ENCODE measurements around the gene CSF1R. TPM values are rescaled to one million over a fixed set of nuclear protein-coding genes. Genes with fewer than 3 reads are reported as not detected.

Gene CSF1R
- total and polyA plus RNA-seq, 2 of the 8 experiments (the other 6 are each of a cell fraction or from before 2014, with no cell fraction given): 0.12 TPM; not detected in 1

- ChIA-PET POLR2A (ENCODE audit: partially characterized antibody) (interaction anchor here (1.4 kb wide), 1 partner anchor 8 kb away, joined by 6 read pairs; no protein-coding TSS in a partner anchor), CTCF (ENCODE audit: partially characterized antibody) (interaction anchor here (0.6 to 2.3 kb wide), 30 partner anchors 9 to 352 kb away, joined by 3 to 10 read pairs (median 4); no protein-coding TSS in a partner anchor)
- H3K79me2 ChIP-seq (ENCODE audit: control insufficient read depth in 1 of 2, insufficient read depth in 2 of 2, low read length in 2 of 2): no peaks in the 10 kb centered on the region
- no peak overlapping the region for H4K91ac ChIP-seq (replicated peaks; ENCODE audit: insufficient read length, low read length)
- H2BK15ac ChIP-seq (ENCODE audit: low read length): no peak overlapping the region
- no peak overlapping the region for H4K5ac ChIP-seq (ENCODE audit: insufficient read length, low read depth, low read length)
- no peak overlapping the region for H3K23ac ChIP-seq (ENCODE audit: insufficient read length)
- peaks cover 30 to 77% (median 66%) of the 10 kb centered on the region in 4 experiments for H3K36me3 ChIP-seq (ENCODE audit: control insufficient read depth in 2 of 4, insufficient read depth in 4 of 4, low read length in 3 of 4)
- no peaks in the 10 kb centered on the region for H3K9me3 ChIP-seq (ENCODE audit: insufficient read depth in 2 of 2, low read depth in 1 of 2, low read length in 1 of 2)
- H3K18ac ChIP-seq (ENCODE audit: extremely low read depth, low read length): no peak overlapping the region
- no peak for DNase-seq (ENCODE audit: low read depth in 1 of 2, low spot score in 2 of 2)
- H2AFZ ChIP-seq (ENCODE audit: low read length): no peak overlapping the region
- H4K20me1 ChIP-seq (replicated peaks in 1 of 2; ENCODE audit: control insufficient read depth in 1 of 2, insufficient read depth in 2 of 2, low read length in 2 of 2): peaks cover 0 to 5% of the 10 kb centered on the region in 2 experiments
- H3K23me2 ChIP-seq (ENCODE audit: low read depth, low read length): no peaks in the 10 kb centered on the region
- no peaks in the 10 kb centered on the region for H3K27me3 ChIP-seq (replicated peaks in 1 of 4; ENCODE audit: control insufficient read depth in 3 of 4, extremely low read depth in 1 of 4, insufficient read depth in 3 of 4, low read length in 3 of 4)
- H2BK20ac ChIP-seq (ENCODE audit: low read length): no peak overlapping the region
- no peak overlapping the region for H3K27ac ChIP-seq (ENCODE audit: low read depth, low read length)
- H3K14ac ChIP-seq (ENCODE audit: insufficient read length): no peak overlapping the region
- H3K56ac ChIP-seq (replicated peaks; ENCODE audit: insufficient read length, low read depth, low read length): no peak overlapping the region
- TF ChIP-seq, protein P1, sequence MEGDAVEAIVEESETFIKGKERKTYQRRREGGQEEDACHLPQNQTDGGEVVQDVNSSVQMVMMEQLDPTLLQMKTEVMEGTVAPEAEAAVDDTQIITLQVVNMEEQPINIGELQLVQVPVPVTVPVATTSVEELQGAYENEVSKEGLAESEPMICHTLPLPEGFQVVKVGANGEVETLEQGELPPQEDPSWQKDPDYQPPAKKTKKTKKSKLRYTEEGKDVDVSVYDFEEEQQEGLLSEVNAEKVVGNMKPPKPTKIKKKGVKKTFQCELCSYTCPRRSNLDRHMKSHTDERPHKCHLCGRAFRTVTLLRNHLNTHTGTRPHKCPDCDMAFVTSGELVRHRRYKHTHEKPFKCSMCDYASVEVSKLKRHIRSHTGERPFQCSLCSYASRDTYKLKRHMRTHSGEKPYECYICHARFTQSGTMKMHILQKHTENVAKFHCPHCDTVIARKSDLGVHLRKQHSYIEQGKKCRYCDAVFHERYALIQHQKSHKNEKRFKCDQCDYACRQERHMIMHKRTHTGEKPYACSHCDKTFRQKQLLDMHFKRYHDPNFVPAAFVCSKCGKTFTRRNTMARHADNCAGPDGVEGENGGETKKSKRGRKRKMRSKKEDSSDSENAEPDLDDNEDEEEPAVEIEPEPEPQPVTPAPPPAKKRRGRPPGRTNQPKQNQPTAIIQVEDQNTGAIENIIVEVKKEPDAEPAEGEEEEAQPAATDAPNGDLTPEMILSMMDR (IDR thresholded peaks at IDR 0.05; ENCODE audit: control extremely low read depth in 1 of 3, insufficient read depth in 1 of 3, low read depth in 1 of 3, low read length in 3 of 3): peak; percentile 44 to 50 (median 47)
- TF ChIP-seq PHF8 (conservative IDR thresholded peaks at IDR 0.05; ENCODE audit: low read depth, low read length): no peak
- peak; percentile 44 to 59; a peak in 3 of 4 replicates for TF ChIP-seq RAD21 (IDR thresholded peaks at IDR 0.05 in 1 of 2, conservative IDR thresholded peaks at IDR 0.05 in 1 of 2; ENCODE audit: low read depth in 2 of 2, low read length in 2 of 2)
- H2AK5ac ChIP-seq (ENCODE audit: low read depth, low read length): no peak overlapping the region
- H3K9ac ChIP-seq (replicated peaks in 1 of 4; ENCODE audit: extremely low read depth in 1 of 4, low read depth in 3 of 4, low read length in 3 of 4): no peak overlapping the region
- no peak overlapping the region for H3K4me2 ChIP-seq (ENCODE audit: insufficient read depth in 1 of 2, low read depth in 2 of 2, low read length in 2 of 2)
- 87% methylated on average over 6 of the region's 6 CpGs; no CpG with 5 or more reads in 1 of the 2 experiments for WGBS, 2 experiments (ENCODE audit: extremely low coverage in 1 of 2, insufficient coverage in 1 of 2, insufficient read length in 1 of 2, insufficient replicate concordance in 2 of 2, low coverage in 1 of 2, low lambda C conversion rate in 2 of 2, missing lambda C conversion rate in 1 of 2)
- H2BK12ac ChIP-seq (ENCODE audit: low read depth, low read length): no peak overlapping the region
- no peak overlapping the region for H3K4ac ChIP-seq (replicated peaks; ENCODE audit: insufficient read length, low read depth, low read length)
- H3K4me1 ChIP-seq (replicated peaks in 1 of 4; ENCODE audit: control insufficient read depth in 3 of 4, insufficient read depth in 4 of 4, low read length in 3 of 4): no peaks in the 10 kb centered on the region
- H3K79me1 ChIP-seq (ENCODE audit: low read depth, low read length): no peaks in the 10 kb centered on the region
- no peak overlapping the region for H3K4me3 ChIP-seq (ENCODE audit: extremely low read depth in 1 of 4, insufficient read depth in 2 of 4, low read depth in 3 of 4, low read length in 4 of 4)
- no peak for FAIRE-seq
- no peak overlapping the region for H4K8ac ChIP-seq (ENCODE audit: extremely low read depth, insufficient read depth, low read length)
- no peak overlapping the region for H2BK5ac ChIP-seq (ENCODE audit: low read depth, low read length)
- H2BK120ac ChIP-seq (replicated peaks; ENCODE audit: low read depth, low read length): no peak overlapping the region
These were observed 40.8 kb downstream of the CSF1R start for GRCh38 chr5:150045549-150045948.
